ENCODE data around the gene SYTL3.

DNA sequence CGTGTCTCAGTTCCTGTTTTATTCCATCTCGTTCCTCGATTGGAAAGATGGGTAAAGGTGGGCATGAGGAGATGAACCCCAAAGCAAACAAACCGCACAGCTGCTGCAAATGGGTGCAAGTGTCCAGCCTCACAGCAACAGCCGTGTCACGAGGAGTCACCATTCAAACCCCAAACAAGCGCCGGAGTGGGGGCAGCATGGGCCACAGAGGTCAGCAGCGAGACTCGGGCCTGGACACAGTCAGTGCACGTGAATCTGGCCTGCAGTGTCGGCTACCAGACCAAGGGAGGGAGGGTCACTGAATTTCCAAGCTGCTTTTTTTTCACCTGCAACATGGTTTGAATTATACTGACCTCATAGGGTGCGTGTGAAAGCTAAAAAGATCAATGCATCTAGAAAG, 105.8 kb downstream of the SYTL3 start:
- no peak for TF ChIP-seq POLR2A (IDR thresholded peaks at IDR 0.05)
- TF ChIP-seq, protein P1, sequence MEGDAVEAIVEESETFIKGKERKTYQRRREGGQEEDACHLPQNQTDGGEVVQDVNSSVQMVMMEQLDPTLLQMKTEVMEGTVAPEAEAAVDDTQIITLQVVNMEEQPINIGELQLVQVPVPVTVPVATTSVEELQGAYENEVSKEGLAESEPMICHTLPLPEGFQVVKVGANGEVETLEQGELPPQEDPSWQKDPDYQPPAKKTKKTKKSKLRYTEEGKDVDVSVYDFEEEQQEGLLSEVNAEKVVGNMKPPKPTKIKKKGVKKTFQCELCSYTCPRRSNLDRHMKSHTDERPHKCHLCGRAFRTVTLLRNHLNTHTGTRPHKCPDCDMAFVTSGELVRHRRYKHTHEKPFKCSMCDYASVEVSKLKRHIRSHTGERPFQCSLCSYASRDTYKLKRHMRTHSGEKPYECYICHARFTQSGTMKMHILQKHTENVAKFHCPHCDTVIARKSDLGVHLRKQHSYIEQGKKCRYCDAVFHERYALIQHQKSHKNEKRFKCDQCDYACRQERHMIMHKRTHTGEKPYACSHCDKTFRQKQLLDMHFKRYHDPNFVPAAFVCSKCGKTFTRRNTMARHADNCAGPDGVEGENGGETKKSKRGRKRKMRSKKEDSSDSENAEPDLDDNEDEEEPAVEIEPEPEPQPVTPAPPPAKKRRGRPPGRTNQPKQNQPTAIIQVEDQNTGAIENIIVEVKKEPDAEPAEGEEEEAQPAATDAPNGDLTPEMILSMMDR (IDR thresholded peaks at IDR 0.05): no peak
